HG02981 (cell line): ENCODE measurements around the gene PARD6B.
"Not testable (repeated sequence)": the region's sequence is repeated elsewhere in the genome, so short reads cannot be mapped to it uniquely, and the experiment has no call there.

Experiments used
- ATAC-seq: cut with Tn5 transposase; IDR thresholded peaks from one replicate; pipeline ENCODE4 v1.9.1; 2021; ENCODE audit warnings: mild to moderate bottlenecking, moderate library complexity; ENCODE audit not compliant: unreplicated experiment

The PARD6B gene

DNA sequence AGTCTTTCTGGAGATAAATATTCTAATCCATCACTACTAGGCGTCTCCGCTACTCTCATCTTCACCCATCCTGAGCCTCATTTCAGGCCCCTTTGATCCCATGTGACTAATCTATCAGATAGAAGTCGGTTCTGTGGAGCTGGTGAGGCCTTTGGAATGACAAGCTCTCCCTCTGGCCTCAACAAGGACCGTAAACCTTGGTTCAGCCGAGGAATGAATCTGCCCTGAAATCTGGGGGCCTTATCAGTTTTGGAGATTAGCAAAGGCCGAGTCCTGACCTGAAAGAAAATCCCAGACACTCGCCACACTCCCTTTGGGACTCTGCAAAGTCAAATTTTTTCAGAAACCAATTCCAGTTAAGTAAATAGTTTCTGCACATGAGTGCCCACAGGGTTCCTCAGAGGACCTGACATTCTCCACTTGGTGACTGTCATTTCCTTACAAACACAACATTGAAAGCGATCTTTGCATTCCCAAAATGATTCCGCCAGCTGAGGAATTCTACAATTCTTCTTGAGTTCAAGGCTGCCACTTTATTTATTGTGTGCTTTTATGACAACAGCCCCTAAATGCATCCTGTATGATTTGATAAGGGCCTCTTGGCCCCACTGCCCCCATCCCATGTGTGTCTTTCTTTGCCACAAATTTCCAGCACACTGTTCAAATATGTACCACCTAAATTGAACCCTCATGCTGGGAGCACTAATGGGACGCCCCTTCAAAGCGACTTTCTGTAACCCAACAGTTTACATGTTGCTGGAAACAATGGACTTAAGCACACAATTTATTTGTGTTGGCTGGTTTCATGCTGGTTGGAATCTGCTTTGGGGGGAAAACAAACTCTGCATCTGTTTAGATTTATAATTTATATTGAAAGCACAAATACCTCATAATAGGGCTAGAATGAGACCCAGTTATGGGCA is 30.1 kb upstream of the PARD6B start:
- ATAC-seq = no peak

DNA sequence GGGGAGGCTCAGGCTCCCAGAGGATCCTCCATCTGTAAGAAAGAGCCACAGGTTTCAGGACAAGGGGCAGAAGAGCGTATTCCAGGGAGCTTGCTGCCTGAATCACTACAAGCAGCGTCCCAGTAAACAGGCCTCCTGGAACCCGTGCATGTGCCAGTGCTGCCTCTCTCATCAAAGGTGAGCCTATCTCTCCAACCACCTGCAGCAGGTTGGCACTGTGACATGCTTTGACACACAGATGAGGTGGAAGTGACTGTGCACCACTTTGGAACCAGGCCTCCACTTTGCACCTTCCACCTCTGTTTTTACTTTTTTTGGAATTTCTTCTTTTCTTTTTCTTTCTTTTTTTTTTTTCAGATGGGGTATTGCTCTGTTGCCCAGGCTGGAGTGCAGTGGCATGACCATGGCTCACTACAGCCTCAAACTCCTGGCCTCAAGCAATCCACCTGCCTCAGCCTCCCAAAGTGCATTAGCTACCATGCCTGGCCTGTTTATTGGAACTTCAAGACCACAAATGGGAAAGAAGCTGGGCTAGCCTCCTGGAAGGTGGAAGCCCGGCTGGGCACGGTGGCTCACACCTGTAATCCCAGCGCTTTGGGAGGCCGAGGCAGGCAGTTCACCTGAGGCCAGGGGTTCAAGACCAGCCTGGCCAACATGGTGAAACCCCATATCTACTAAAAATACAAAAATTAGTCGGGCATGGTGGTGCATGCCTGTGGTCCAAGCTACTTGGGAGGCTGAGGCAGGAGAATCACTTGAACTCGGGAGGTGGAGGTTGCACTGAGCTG is 27.5 kb upstream of the PARD6B start:
- ATAC-seq = not testable (repeated sequence)

DNA sequence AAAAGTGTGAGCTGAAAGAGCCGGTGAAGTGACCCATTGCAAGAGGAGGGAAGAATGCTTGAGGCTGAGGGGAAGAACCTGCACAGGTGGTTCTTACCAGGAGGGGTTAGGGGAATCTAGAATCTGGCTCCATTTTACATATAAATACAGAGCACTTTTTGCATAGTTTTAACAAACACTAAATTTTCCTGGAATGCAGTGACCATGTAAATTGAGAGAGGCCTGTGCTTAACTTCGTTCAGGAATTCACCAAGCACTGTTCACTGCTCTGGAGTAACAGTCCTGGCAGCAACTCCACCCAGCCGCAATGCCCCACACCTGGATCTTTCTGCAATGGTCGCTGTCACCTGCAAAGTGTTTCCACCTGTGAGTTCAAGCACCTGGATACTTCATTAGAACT is 26.9 kb upstream of the PARD6B start:
- ATAC-seq = no peak

DNA sequence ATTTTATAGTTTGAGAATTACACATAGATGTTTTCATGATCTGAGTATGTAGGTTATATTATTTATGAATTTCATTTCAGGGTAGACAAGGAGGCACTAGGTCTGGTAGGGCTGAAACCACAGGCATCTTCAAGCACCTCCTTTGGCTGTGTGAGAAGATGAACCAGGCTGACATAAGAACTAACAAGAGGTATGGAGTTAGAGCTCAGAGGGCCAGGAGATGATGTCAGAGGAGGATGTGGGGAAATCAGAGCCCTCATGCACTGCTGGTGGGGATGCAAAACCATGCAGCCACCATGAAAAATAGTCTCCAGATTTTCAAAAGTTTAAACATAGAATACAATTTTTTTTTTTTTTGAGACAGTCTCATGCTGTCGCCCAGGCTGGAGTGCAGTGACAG is 26.4 kb upstream of the PARD6B start:
- ATAC-seq = no peak

DNA sequence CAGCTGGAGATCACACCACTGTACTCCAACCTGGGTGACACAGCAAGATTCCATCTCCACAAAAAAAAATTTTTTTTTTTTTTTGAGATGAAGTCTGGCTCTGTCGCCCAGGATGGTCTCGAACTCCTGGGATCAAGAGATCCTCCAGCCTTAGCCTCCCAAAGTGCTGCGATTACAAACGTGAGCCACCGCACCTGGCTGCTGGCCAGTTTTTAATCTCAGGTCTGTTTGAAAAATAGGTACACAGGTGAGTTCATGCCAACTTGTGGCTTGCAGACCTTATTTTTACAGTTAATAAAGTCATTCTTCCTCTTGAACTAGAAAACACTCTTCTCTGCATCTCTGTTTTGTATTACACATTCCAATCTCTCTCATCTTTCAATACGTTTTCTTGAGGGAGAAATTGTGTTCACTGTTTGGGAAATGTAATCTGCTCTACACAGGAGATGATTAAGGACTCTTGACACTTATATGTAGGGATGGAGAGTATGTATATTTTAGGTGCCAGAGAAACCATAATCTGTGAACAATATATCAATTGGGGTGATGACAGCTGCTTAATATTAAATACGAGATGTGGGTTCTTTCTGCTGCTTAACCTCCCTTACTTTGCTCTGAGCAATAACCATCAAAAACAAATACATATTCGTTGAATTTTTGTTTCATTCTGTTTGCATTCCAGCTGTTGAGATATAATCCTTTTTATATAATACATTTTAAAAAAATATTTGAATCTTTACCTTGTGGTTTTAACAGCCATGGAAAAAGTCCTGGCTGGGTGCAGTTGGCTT is 22.3 kb upstream of the PARD6B start:
- no peak for ATAC-seq

DNA sequence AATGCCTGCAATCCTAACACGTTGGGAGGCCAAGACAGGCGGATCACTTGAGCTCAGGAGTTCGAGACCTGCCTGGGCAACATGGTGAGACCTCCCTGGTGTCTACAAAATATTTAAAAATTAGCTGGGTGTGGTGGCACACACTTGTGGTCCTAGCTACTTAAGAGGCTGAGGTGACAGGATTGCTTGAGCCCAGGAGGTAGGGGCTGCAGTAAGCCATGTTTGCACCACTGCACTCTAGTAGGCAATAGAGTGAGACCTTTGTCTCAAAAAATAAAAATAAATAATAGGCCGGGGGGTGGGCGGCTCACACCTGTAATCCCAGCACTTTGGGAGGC is 21.8 kb upstream of the PARD6B start:
- ATAC-seq = no peak

DNA sequence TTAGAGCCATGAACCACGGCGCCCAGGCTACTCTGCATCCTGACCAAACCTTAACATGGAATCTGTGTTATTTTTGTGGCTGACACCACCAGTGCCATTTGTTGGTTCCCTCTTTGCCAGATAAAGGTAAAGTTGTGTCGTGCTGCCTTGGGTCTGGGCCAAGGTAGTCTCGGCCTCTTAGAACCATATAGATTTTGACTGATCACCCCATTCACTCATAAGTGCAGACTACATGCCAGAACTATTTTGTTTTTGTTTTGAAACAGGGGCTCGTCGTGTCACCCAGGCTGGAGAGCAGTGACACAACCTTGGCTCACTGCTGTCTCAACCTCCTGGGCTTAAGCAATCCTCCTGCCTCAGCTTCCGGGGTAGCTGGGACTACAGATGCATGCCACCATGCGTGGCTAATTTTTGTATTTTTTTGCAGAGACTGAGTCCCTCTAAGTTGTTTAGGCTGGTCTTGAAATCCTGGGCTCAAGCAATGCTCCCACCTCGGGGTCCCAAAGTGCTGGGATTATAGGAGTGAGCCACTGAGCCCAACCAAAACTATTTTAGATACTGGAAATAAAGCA is 20.8 kb upstream of the PARD6B start:
- ATAC-seq = no peak

DNA sequence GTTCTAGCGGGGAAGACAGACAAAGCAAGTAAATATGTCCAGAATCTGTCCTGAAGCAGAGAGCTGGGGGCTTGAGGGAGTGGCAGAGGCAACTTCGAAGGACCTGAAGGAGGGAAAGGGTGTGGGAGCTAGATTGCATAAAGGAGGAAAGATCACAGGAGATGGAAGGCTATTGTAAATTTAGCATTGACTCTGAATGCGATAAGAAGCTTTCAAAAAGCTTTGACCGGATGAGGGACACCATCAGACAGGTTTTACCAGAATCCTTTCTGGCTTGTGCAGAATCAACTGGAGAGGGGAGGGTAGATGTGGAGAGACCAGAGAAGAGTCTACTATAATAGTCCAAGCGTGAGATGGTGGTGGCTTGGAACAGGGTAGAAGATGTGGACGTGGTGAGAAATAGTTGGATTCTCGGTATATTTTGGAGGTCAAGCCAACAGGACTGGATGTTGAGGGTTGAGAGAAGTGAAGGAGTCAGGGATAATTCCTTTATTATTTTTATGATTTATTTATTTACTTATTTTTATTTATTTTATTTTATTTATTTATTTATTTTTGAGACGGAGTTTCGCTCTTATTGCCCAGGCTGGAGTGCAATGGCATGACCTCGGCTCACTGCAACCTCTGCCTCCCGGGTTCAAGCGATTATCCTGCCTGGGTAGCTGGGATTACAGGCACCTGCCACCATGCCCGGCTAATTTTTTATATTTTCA is 20.1 kb upstream of the PARD6B start:
- ATAC-seq = no peak

DNA sequence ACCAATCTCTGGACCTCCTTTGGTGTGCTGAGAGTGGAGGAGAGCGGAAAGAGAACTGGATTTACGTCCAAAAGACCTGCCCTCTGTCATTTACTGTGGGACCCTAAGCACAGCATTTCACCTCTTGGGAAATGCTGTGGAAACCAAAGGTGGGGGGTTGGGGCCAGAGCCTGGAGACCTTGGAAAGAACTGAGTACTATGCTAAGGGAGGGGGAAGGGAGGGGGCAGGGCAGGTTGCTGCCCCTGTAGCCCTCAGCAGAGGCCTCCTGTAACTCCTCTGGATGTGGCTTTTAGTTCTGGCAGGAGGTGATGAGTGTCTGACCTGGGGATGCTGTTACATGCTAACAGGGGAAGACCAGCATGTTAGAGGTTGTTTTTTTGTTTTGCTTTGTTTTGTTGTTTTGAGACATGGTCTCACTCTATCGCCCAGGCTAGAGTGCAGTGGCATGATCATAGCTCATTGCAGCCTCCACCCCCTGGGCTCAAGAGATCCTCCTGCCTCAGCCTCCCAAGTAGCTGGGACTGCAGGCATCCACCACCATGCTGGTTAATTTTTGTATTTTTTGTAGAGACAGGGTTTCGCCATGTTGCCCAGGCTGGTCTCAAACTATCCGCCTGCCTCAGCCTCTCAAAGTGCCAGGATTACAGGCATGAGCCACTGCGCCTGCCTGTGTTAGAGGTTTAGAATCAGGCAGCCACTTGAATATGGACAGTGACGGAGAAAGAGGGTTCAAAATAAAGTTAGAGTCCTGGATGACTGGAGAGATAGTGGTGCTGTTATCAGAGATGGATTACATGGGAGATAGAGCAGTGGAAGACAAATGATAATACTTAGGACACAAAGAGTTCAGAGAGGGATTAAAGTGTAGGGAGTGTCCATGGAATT is 18.4 kb upstream of the PARD6B start:
- ATAC-seq = no peak

DNA sequence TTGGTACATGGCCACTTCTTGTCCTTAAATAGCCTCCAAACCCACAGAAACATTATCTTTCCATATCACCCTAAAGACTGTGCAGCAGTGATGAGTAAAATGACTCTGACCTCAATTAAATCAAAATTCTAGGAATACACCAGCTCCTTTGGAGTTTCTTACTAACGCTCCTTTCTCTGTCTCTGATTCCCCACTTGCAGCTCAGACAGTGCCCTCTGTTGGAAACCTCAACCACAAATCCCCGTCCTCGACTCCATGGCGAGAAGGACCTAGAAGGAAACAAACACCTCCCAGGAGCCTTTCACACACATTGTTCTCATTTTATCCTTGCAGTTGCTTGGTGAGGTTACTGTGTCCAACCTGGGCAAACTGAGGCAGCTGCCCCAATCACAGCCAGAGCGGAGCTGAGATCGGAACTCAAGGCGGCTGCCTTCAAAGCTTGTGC is 17.7 kb upstream of the PARD6B start:
- ATAC-seq = no peak

DNA sequence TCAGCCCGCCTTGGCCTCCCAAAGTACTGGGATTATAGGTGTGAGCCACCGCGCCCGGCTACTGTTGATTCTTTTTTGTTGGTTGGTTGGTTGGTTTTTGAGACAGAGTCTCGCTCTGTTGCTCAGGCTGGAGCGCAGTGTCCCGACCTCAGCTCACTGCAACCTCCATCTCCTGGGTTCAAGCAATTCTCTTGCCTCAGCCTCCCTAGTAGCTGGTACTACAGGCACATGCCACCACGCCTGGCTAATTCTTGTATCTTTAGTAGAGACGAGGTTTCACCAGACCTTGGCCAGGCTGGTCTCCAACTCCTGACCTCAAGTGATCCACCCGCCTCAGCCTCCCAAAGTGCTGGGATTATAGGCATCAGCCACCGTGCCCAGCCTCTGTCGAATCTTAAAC is 17.0 kb upstream of the PARD6B start:
- ATAC-seq = not testable (repeated sequence)

DNA sequence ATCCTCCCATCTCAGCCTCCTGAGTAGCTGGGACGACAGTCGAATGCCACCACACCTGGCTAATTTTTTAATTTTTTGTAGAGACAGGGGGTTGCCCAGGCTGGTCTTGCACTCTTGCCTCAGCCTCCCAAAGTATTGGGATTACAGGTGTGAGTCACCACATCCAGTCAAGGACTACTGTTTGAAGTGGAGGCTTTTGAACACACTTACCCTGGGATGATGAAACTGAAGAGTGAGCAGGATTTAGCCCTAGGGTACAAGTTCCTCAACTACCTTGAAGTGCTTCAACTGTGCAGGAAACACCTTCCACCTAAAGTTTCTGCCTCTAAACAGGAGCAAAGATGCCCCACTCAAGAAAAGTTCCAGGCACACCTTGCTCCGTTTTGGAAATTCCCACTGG is 15.7 kb upstream of the PARD6B start:
- ATAC-seq = no peak

DNA sequence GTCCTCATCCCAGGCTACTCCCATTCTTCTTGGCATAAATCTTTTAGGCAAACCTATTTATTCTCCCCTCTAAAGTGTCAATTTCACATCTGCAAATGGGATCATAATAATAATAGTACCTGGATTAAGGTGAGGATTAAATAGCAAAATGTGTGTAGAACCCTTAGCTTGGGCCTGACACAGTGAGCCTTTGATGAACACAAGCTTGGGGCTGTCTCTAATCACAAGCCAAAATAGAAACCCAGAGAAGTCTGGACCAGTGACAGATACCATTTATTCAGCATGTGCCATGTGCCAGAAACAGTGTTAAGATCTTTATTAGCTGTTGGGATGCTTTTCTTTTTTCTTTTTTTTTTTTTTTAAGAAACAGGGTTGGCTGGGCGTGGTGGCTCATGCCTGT is 14.9 kb upstream of the PARD6B start:
- no peak for ATAC-seq

DNA sequence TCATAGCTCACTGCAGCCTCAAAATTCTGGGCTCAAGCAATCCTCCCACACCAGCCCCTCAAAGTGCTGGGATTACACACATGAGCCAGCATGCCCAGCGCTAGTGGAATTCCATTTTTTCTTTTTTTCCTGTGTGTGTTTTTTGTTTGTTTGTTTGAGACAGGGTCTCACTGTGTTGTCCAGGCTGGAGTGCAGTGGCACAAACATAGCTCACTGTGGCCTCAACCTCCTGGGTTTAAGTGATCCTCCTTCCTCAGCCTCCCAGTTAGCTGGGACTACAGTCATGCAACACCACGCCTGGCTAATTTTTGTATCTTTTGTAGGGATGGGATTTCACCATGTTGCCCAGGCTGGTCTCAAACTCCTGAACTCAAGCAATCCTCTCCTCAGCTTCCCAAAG is 14.1 kb upstream of the PARD6B start:
- ATAC-seq = no peak

DNA sequence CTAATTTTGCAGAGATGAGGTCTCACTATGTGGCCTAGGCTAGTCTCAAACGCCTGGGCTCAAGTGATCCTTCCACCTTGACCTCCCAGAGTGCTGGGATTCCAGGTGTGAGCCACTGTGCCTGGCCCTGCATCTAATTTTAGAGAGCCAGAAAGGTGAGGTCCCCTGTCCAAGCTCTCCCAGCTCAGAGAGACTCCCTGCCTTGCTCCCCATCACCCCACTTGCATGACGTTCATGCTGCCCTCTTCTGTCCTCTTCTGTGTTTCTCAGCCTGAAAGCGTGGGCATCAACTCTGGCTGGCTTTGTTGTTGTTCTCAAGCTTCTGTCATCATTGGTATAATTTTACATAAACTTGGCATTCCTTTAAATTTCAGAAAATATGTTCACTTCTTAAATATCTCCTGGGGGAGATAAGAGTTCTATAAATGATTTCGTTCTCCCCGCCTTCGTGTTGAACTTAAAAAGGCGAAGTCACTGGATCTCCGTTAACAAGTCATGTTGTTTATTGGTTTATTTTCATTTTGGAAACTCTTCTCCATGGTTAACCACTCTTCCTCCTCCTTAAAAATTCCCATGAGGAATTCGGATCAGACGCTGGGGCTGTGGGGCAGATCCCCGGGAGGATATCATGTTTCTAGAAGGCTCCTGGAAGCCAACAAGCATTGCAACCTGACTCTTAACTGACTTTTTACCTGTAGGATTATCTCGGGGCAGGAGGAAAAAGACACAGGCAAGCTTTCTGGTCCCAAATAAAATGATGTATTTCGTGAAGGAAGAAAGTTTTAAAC is 13.2 kb upstream of the PARD6B start:
- ATAC-seq = no peak

DNA sequence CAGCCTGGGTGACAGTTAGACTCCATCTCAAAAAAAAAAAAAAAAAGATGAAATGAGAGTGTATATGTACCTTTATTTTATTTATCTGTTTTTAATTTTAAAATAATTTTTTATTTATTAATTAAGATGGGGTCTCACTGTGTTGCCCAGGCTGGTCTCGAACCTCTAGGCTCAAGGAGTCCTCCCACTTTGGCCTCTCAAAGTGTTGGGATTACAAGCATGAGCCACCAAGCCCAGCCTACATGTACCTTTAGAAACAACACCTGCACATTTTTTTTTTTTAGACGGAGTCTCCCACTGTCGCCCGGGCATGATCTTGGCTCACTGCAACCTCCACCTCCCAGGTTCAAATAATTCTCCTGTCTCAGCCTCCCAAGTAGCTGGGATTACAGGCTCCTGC is 12.1 kb upstream of the PARD6B start:
- ATAC-seq = no peak

DNA sequence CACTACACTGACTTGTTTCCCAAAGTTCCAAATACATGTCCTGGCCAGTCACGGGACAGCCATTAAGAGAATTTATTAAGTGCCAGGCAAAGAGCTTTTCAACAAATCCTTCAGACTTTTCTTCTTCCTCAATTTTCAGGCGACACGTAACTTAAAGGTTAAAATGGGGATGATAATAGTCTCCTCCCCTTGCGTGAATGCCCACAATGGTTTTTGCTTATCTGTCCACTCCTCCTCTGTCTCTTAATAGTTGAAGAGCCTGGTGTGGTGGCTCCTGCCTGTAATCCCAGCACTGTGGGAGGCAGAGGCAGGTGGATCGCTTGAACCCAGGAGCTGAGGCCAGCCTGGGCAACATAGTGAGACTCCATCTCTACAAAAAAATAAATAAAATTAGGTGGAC is 11.4 kb upstream of the PARD6B start:
- ATAC-seq = no peak

DNA sequence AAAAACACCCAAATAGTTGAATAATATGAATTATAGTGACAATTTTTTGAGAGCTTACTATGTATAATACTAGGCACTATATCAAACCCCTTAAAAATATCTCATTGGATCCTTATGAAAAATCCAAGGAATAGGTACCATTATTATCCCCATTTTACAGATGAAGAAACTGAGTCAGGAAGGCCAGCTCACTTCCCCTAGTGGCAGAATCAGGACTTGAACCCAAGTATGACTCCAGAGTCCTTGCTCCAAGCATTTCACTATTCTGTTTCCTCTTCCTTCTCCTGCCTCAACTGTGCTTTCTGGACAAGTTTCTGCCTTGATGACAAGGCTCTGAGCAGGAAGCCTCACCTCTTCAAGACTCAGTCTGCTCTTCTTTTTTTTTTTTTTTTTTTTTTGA is 10.8 kb upstream of the PARD6B start:
- ATAC-seq = no peak

DNA sequence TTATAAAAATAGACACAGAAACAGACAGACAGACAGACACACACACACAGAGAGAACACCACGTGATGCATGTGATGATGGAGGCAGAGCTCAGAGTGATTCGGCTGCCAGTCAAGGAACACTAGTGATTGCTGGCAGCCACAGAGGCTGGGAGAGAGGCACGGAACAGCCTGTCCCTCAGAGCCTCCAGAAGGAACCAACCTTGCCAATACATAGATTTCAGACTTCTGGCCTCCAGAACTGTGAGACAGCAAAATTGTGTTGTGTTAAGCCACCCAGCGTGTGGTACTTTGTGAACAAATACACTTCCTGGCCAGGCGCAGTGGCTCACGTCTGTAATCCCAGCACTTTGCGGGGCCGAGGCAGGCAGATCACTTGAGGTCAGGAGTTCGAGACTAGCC is 9.5 kb upstream of the PARD6B start:
- ATAC-seq = no peak
